CD4-positive, alpha-beta T cell (primary cell): ENCODE data around the gene CLPTM1. TPM values are rescaled to one million over a fixed set of nuclear protein-coding genes. Genes with fewer than 3 reads are reported as not detected.

ENCODE experiments used
- ATAC-seq: fragments of 200-7000 bp; cut with Tn5 transposase; one replicate; pipeline ENCODE4 v1.10.0; 2022; ENCODE audit warnings: mild to moderate bottlenecking; ENCODE audit not compliant: poor library complexity
- CTCF ChIA-PET: fragments of 350-600 bp; sonication (Branson Sonifier 250); formaldehyde crosslinking; loops from one replicate; lab custom pipeline; 2021; ENCODE audit warnings: antibody characterized with exemption, inconsistent platforms; lab: Charles Lee
- POLR2A ChIA-PET: fragments of 350-600 bp; sonication (Branson Sonifier 250); formaldehyde crosslinking; loops from one replicate; lab custom pipeline; 2021; ENCODE audit warnings: antibody characterized with exemption, inconsistent platforms; lab: Charles Lee
- DNase-seq, 14 experiments: peaks; one replicate each; pipeline ENCODE4 v3.0.0-alpha.2; 2013 to 2020; ENCODE audit warnings: mixed read lengths in 2 of 14
- H3K27ac ChIP-seq, 2 donors: one replicate each; pipeline versions ENCODE4 v1.5.1 to v1.7.0; 2013; ENCODE audit warnings: low read length in 2 of 2, low read depth in 1 of 2, mild to moderate bottlenecking in 1 of 2
- H3K27me3 ChIP-seq, 2 experiments: 1 replicate in 1 of 2; 2 replicates in 1 of 2; pipeline versions ENCODE4 v1.6.1 to v1.7.0; 2013; ENCODE audit warnings: low read length in 2 of 2, control low read depth in 1 of 2, mild to moderate bottlenecking in 1 of 2, moderate library complexity in 1 of 2; ENCODE audit not compliant: insufficient read depth in 2 of 2, control insufficient read depth in 1 of 2
- H3K36me3 ChIP-seq: one replicate; pipeline ENCODE4 v1.6.1; 2013; ENCODE audit warnings: low read length, control low read depth; ENCODE audit not compliant: insufficient read depth
- H3K4me1 ChIP-seq: one replicate; pipeline ENCODE4 v1.6.1; 2013; ENCODE audit warnings: low read length, control low read depth; ENCODE audit not compliant: insufficient read depth
- H3K4me3 ChIP-seq: one replicate; pipeline ENCODE4 v1.5.1; 2013; ENCODE audit warnings: mild to moderate bottlenecking, low read length, moderate library complexity
- H3K9me3 ChIP-seq, 2 experiments: 1 replicate in 1 of 2; 2 replicates in 1 of 2; pipeline versions ENCODE4 v1.6.1 to v1.7.0; 2013; ENCODE audit warnings: low read length in 2 of 2, mild to moderate bottlenecking in 2 of 2, control low read depth in 1 of 2, moderate library complexity in 1 of 2; ENCODE audit not compliant: control insufficient read depth in 1 of 2, insufficient read depth in 1 of 2
- H3K27ac Mint-ChIP-seq: one replicate; pipeline ENCODE4 v1.8.0; 2020; ENCODE audit warnings: mixed read lengths
- H3K27me3 Mint-ChIP-seq: one replicate; pipeline ENCODE4 v1.8.0; 2021; ENCODE audit warnings: mixed read lengths
- H3K36me3 Mint-ChIP-seq: one replicate; pipeline ENCODE4 v1.8.0; 2021; ENCODE audit warnings: low read depth, mixed read lengths
- H3K4me1 Mint-ChIP-seq: one replicate; pipeline ENCODE4 v1.8.0; 2021; ENCODE audit warnings: low read depth, mixed read lengths
- H3K4me3 Mint-ChIP-seq: one replicate; pipeline ENCODE4 v1.8.0; 2020; ENCODE audit warnings: mild to moderate bottlenecking, mixed read lengths
- H3K9me3 Mint-ChIP-seq: one replicate; pipeline ENCODE4 v1.8.0; 2020; ENCODE audit warnings: mixed read lengths
- CTCF ChIP-seq: fragments of 200-600 bp; IDR thresholded peaks from one replicate; pipeline ENCODE4 v1.8.0; 2022; ENCODE audit warnings: antibody characterized with exemption, mild to moderate bottlenecking
- intact Hi-C, 2 experiments: fragments of 100-400 bp; cut with DNase I in 1 of 2; cut with micrococcal nuclease in 1 of 2; formaldehyde crosslinking; loops; one replicate each; pipeline versions ENCODE4 v1.15.1 to v1.9.0; 2023 to 2025; cut with DNase I, micrococcal nuclease
- total RNA-seq, 174 experiments: library from RNA in 2 of 174; stranded (reverse) in 2 of 174; gene quantifications; one replicate each; pipeline ENCODE4 v1.2.3 and lab custom pipeline; 2021 to 2026

CLPTM1 gene
- total RNA-seq, 2 experiments from 2014 or later: 71.0 to 72.7 TPM

- Mint-ChIP-seq H3K4me1 (peaks cover 7% of the 10 kb centered on the region), H3K27ac (no peak overlapping the region), H3K36me3 (peaks cover 6% of the 10 kb centered on the region), H3K4me3 (no peak overlapping the region), H3K27me3 (no peaks in the 10 kb centered on the region), H3K9me3 (no peaks in the 10 kb centered on the region)
- ChIA-PET POLR2A (no interaction called here), CTCF (no interaction called here)
- no peak for TF ChIP-seq CTCF
- no peaks in the 10 kb centered on the region for H3K27me3 ChIP-seq
- H3K4me1 ChIP-seq: peaks cover 19% of the 10 kb centered on the region
- H3K36me3 ChIP-seq: peaks cover 4% of the 10 kb centered on the region
- intact Hi-C loops: no loop called here
- no peak overlapping the region for H3K27ac ChIP-seq
- no peaks in the 10 kb centered on the region for H3K9me3 ChIP-seq
- no peak overlapping the region for H3K4me3 ChIP-seq
- DNase-seq (no peak), ATAC-seq (no peak)
Observed at GRCh38 chr19:44949550-44949949, 5.6 kb upstream of the CLPTM1 start.

GRCh38 chr19:44951179-44952159 lies 3.7 kb upstream of the CLPTM1 start:
- no peak overlapping the region for H3K4me3 ChIP-seq
- peak overlapping the region; percentile 67 for H3K4me3 Mint-ChIP-seq
- H3K27me3 ChIP-seq: no peaks in the 10 kb centered on the region
- no peaks in the 10 kb centered on the region for H3K27me3 Mint-ChIP-seq
- CTCF ChIA-PET: interaction anchor here (0.5 to 1.1 kb wide), 5 partner anchors 12 to 108 kb away, joined by 3 to 5 read pairs (median 3); partner anchors contain the start of gene APOE
- intact Hi-C loops: loop anchor here (1.0 to 10.0 kb wide), 3 partner anchors 48 to 913 kb away; partner anchors contain the start of genes FOXA3 (in 1 of the 2) and SYMPK (in 1 of the 2)
- peaks cover 31% of the 10 kb centered on the region for H3K4me1 ChIP-seq
- no peaks in the 10 kb centered on the region for H3K9me3 Mint-ChIP-seq
- DNase-seq (peak; percentile 12 to 87 (median 49)), ATAC-seq (no peak)
- no peaks in the 10 kb centered on the region for H3K9me3 ChIP-seq
- TF ChIP-seq CTCF: peak; percentile 91
- H3K36me3 Mint-ChIP-seq: peaks cover 13% of the 10 kb centered on the region
- peaks cover 25% of the 10 kb centered on the region for H3K4me1 Mint-ChIP-seq
- H3K27ac ChIP-seq: no peak overlapping the region
- H3K27ac Mint-ChIP-seq: peak overlapping the region; percentile 58
- POLR2A ChIA-PET: no interaction called here
- H3K36me3 ChIP-seq: peaks cover 4% of the 10 kb centered on the region

GRCh38 chr19:44954278-44954648 lies 917 bp upstream of the CLPTM1 start:
- Histone ChIP-seq H3K27ac (peak overlapping the region; percentile 80 to 93), H3K4me1 (peaks cover 52% of the 10 kb centered on the region), H3K27me3 (no peaks in the 10 kb centered on the region), H3K36me3 (peaks cover 11% of the 10 kb centered on the region), H3K9me3 (no peaks in the 10 kb centered on the region), H3K4me3 (peak overlapping the region; percentile 91)
- intact Hi-C loops: loop anchor here (2.0 to 10.0 kb wide), 3 partner anchors 47 to 911 kb away; partner anchors contain the start of genes FOXA3 (in 1 of the 2), RELB (in 1 of the 2), SYMPK (in 1 of the 2) and TOMM40 (in 1 of the 2)
- CTCF ChIA-PET: interaction anchor here (0.5 to 2.1 kb wide), 3 partner anchors 26 to 230 kb away, joined by 3 to 5 read pairs (median 5); no protein-coding TSS in a partner anchor
- ATAC-seq (peak; percentile 1), DNase-seq (no peak)
- peaks cover 40% of the 10 kb centered on the region for H3K4me1 Mint-ChIP-seq
- H3K36me3 Mint-ChIP-seq: peaks cover 13% of the 10 kb centered on the region
- TF ChIP-seq CTCF: no peak
- peak overlapping the region; percentile 92 for H3K4me3 Mint-ChIP-seq
- no peaks in the 10 kb centered on the region for H3K27me3 Mint-ChIP-seq
- H3K27ac Mint-ChIP-seq: peak overlapping the region; percentile 88
- no peaks in the 10 kb centered on the region for H3K9me3 Mint-ChIP-seq
- POLR2A ChIA-PET: interaction anchor here (0.8 to 1.8 kb wide), 6 partner anchors 39 to 224 kb away, joined by 3 to 24 read pairs (median 5); partner anchors contain the start of genes BLOC1S3, CLASRP, RELB and TOMM40
